Heart right ventricle (tissue), 16 donors: ENCODE results near the gene RNF44. TPM values are rescaled to one million over a fixed set of nuclear protein-coding genes. Genes with fewer than 3 reads are reported as not detected.

Experiments
- ATAC-seq, 8 donors: fragments of 200-7000 bp; cut with Tn5 transposase; one replicate each; pipeline ENCODE4 v1.9.1; 2020; ENCODE audit warnings: mild to moderate bottlenecking in 8 of 8, moderate library complexity in 8 of 8, moderate number of reproducible peaks in 1 of 8
- DNase-seq, 2 donors: peaks; one replicate each; pipeline ENCODE4 v3.0.0-alpha.2; 2020
- H3K27ac ChIP-seq, 10 donors: fragments of 200-600 bp; sonication (generic) in 2 of 10; one replicate each; pipeline versions ENCODE4 v1.5.0 to v1.8.0; 2020 to 2022; ENCODE audit warnings: mild to moderate bottlenecking in 3 of 10
- H3K27me3 ChIP-seq, 7 donors: fragments of 200-600 bp; one replicate each; pipeline ENCODE4 v1.8.0; 2021 to 2022; ENCODE audit warnings: mild to moderate bottlenecking in 2 of 7
- H3K36me3 ChIP-seq, 9 donors: fragments of 200-600 bp; sonication (generic) in 1 of 9; one replicate each; pipeline versions ENCODE4 v1.5.0 to v1.8.0; 2020 to 2022; ENCODE audit warnings: mild to moderate bottlenecking in 2 of 9
- H3K4me1 ChIP-seq, 9 donors: fragments of 200-600 bp; sonication (generic) in 1 of 9; one replicate each; pipeline versions ENCODE4 v1.5.0 to v1.8.0; 2020 to 2022; ENCODE audit warnings: mild to moderate bottlenecking in 4 of 9
- H3K4me3 ChIP-seq, 10 donors: fragments of 200-600 bp; sonication (generic) in 2 of 10; one replicate each; pipeline versions ENCODE4 v1.5.0 to v1.8.0; 2020 to 2022; ENCODE audit warnings: mild to moderate bottlenecking in 7 of 10, moderate library complexity in 2 of 10
- H3K9me3 ChIP-seq, 11 donors: fragments of 200-600 bp in 10 of 11; sonication (generic) in 2 of 11; one replicate each; pipeline versions ENCODE4 v1.5.0 to v1.8.0; 2013 to 2022; ENCODE audit warnings: mild to moderate bottlenecking in 2 of 11, control low read depth in 1 of 11, moderate library complexity in 1 of 11
- CTCF ChIP-seq, 9 donors: fragments of 200-600 bp; sonication (generic) in 2 of 9; IDR thresholded peaks; one replicate each; pipeline versions ENCODE4 v1.5.0 to v1.8.0; 2021 to 2022; ENCODE audit warnings: antibody characterized with exemption in 9 of 9, mild to moderate bottlenecking in 5 of 9, moderate library complexity in 1 of 9
- WGBS, 2 donors: extraction: QIAGEN DNeasy Blood & Tissue Kit; methylation state at CpG; one replicate each; pipeline ENCODE4 v1.1.7; 2013; ENCODE audit warnings: inconsistent platforms in 1 of 2; 5-methylcytosine and 5-hydroxymethylcytosine counted together
- intact Hi-C, 10 donors: fragments of 100-400 bp; cut with DNase I; formaldehyde crosslinking; loops; one replicate each; pipeline versions ENCODE4 v1.11.1 to v1.14.2; 2022
- polyA plus RNA-seq, 2 donors: library from polyadenylated mRNA; stranded (reverse); fragments of 200-250 nt; gene quantifications; one replicate each; pipeline ENCODE4 v1.2.3, GENCODE V29; 2013
- total RNA-seq, 10 donors: library from RNA; stranded (reverse); fragmentation: NEBNext Ultra II Directional in 3 of 10; extraction: Animal tissue kit (Norgen Biotek cat#: 25700) in 3 of 10; gene quantifications; one replicate each; pipeline versions ENCODE4 v1.2.1 to v1.2.4, GENCODE V29; 2021 to 2023
- donor health status: Arrhythmogenic right ventricular cardiomyopathy.
- donor health status: ischemic (EF 13 %, LVEDD 7.1; RV severe dilation, severe dysfunction).
- donor health status: healthy with polysubstance abuse.
- donor health status: DM: no; HTN: yes; CAD: no.
- donor health status: DM: no; HTN: no; CAD: no.
- donor health status: ischemic (EF 25% LVEDD 6.9; RV normal size, moderate dysfunction).
- donor health status: ischemic (EF 25% LVEDD 5.7; RV mildly dilated, moderate dysfunction).
- donor health status: healthy.
- donor health status: DM: yes; HTN: yes; CAD: no.
- donor health status: Ischemic cardiomyopathy.
- donor health status: ischemic (EF 35%, LVEDD 5.7; RV mildly dilated, moderate dysfunction).
- donor health status: nonischemic (EF 11% LVEDD 7.7; RV severe dilation, severe dysfunction).
- donor health status: DM: yes; HTN: yes; CAD: no.
- donor health status: PGD.
- donor health status: ischemic (EF 29% LVEDD 5.4; RV normal size, mild dysfunction).
- donor health status: nonischemic (EF 23%, LVEDD 6.1; RV moderate dilation, normal function).

Gene RNF44
- total and polyA plus RNA-seq, 12 donors, result 7.9 to 31.1 (median 21.5) TPM

- H3K4me3 ChIP-seq, result peak overlapping the region; percentile 51 to 96 (median 84)
- no peak for TF ChIP-seq CTCF (IDR thresholded peaks at IDR 0.05)
- H3K9me3 ChIP-seq, result no peaks in the 10 kb centered on the region
- DNase-seq, result no peak
- ATAC-seq, result no peak
- intact Hi-C loops, result loop anchor here in 6 of 10 donors (2.0 to 10.0 kb wide), 4 partner anchors 87 to 151 kb away; partner anchors contain the start of genes CLTB (in 5 of the 6), FAF2 (in 3 of the 6), HIGD2A (in 1 of the 6) and NOP16 (in 1 of the 6)
- H3K4me1 ChIP-seq, result peaks cover 24 to 80% (median 69%) of the 10 kb centered on the region in 9 donors
- WGBS, 2 donors, result 4 to 5% methylated on average over 9 of the region's 9 CpGs
- H3K27ac ChIP-seq, result peak overlapping the region; percentile 90 to 100 (median 97)
- H3K36me3 ChIP-seq, result peaks cover 0 to 15% (median 6%) of the 10 kb centered on the region in 9 donors
- no peaks in the 10 kb centered on the region for H3K27me3 ChIP-seq
Observed at GRCh38 chr5:176535664-176536131, 1.5 kb downstream of the RNF44 start.

GRCh38 chr5:176535101-176535663, 2.0 kb downstream of the RNF44 start:
- Histone ChIP-seq H3K27ac (peak overlapping the region; percentile 90 to 100 (median 97)), H3K9me3 (no peaks in the 10 kb centered on the region), H3K4me1 (peaks cover 26 to 80% (median 73%) of the 10 kb centered on the region in 9 donors), H3K27me3 (no peaks in the 10 kb centered on the region), H3K36me3 (peaks cover 0 to 21% (median 6%) of the 10 kb centered on the region in 9 donors), H3K4me3 (peak overlapping the region; percentile 51 to 96 (median 84))
- ATAC-seq (no peak), DNase-seq (no peak)
- intact Hi-C loops, result loop anchor here in 5 of 10 donors (5.0 to 10.0 kb wide), 3 partner anchors 88 to 150 kb away; partner anchors contain the start of genes CLTB (in 5 of the 5), FAF2 (in 1 of the 5), HIGD2A (in 1 of the 5) and NOP16 (in 1 of the 5)
- 43% methylated on average over 11 of the region's 11 CpGs for WGBS, 2 donors
- no peak for TF ChIP-seq CTCF (IDR thresholded peaks at IDR 0.05)

- Histone ChIP-seq H3K9me3 (no peaks in the 10 kb centered on the region), H3K27ac (peak overlapping the region in 9 of 10 donors; percentile 94 to 100 (median 97)), H3K36me3 (peaks cover 0 to 25% (median 9%) of the 10 kb centered on the region in 9 donors), H3K4me3 (peak overlapping the region in 7 of 10 donors; percentile 60 to 95 (median 84)), H3K4me1 (peaks cover 26 to 79% (median 73%) of the 10 kb centered on the region in 9 donors), H3K27me3 (no peaks in the 10 kb centered on the region)
- ATAC-seq (no peak), DNase-seq (no peak)
- no peak for TF ChIP-seq CTCF (IDR thresholded peaks at IDR 0.05)
- intact Hi-C loops, result loop anchor here in 5 of 10 donors (5.0 to 10.0 kb wide), 3 partner anchors 87 to 150 kb away; partner anchors contain the start of genes CLTB (in 5 of the 5), FAF2 (in 1 of the 5), HIGD2A (in 1 of the 5) and NOP16 (in 1 of the 5)
- 71 to 74% methylated on average over 4 of the region's 4 CpGs for WGBS, 2 donors
Observed at GRCh38 chr5:176534640-176535039, 2.6 kb downstream of the RNF44 start.

- DNase-seq, result peak in 1 of 2 donors; percentile 34
- peaks cover 0 to 31% (median 15%) of the 10 kb centered on the region in 9 donors for H3K36me3 ChIP-seq
- H3K27me3 ChIP-seq, result no peaks in the 10 kb centered on the region
- peaks cover 26 to 79% (median 70%) of the 10 kb centered on the region in 9 donors for H3K4me1 ChIP-seq
- no peaks in the 10 kb centered on the region for H3K9me3 ChIP-seq
- intact Hi-C loops, result loop anchor here in 5 of 10 donors (10.0 kb wide), 2 partner anchors 119 to 149 kb away; partner anchors contain the start of genes CLTB (in 5 of the 5), HIGD2A (in 1 of the 5) and NOP16 (in 1 of the 5)
- ATAC-seq, result no peak
- H3K27ac ChIP-seq, result peak overlapping the region in 9 of 10 donors; percentile 94 to 100 (median 97)
- TF ChIP-seq CTCF (IDR thresholded peaks at IDR 0.05), result peak in 2 of 9 donors; percentile 6 to 10
- 7% methylated on average over 10 of the region's 10 CpGs for WGBS, 2 donors
- H3K4me3 ChIP-seq, result peak overlapping the region in 6 of 10 donors; percentile 14 to 89 (median 82)
Observed at GRCh38 chr5:176533894-176534611, 3.1 kb downstream of the RNF44 start.
